ENCODE data around the gene EFHC1. TPM values are rescaled to one million over a fixed set of nuclear protein-coding genes. Genes with fewer than 3 reads are reported as not detected.

EFHC1 gene
- total and polyA plus RNA-seq, 2 of the 13 experiments (the other 11 are each of a cell fraction or from before 2014, with no cell fraction given) = 23.4 to 29.5 TPM

DNA sequence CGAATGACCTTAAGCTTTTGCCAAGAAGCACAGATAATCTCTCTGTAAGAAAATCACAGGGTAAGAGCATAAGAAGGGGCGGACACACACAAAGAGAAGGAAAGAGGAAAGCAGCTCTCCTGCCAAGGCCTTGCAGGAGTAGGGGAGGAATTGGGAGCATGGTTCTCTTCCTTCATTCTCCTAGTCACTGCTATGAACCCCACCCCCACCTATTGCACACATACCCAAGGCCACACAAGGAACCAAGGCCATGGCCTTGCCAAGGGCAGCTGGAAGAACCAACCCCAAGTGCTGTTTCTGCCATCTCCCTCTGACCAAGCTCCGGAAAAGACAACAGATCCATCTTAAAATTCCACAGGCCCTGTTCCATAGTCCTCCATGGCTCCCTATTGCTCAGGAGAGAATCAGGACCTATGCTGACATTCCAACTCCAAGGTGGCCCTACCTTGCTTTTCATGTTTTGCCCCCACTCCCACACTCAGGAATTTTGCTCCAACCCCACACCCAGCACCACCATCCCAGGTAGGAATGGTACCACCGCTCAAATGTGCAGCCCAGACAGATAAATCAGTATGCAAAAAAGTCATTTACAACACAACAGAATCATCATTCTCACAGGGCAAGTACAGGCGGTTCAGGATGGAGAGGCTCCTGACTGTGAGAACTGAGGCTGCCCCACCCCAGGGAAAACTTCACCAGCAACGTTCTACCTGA lies 125.4 kb downstream of the EFHC1 start (continued):
- TF ChIP-seq ZFP82 (CRISPR knock-in tag; IDR thresholded peaks at IDR 0.05; ENCODE audit: borderline replicate concordance) = no peak
- TF ChIP-seq SALL1 (CRISPR knock-in tag; IDR thresholded peaks at IDR 0.05) = peak; percentile 64; the same call in 1 of the 2 replicates
- TF ChIP-seq ZMYM4 (CRISPR knock-in tag; IDR thresholded peaks at IDR 0.05) = no peak
- TF ChIP-seq, protein P1, sequence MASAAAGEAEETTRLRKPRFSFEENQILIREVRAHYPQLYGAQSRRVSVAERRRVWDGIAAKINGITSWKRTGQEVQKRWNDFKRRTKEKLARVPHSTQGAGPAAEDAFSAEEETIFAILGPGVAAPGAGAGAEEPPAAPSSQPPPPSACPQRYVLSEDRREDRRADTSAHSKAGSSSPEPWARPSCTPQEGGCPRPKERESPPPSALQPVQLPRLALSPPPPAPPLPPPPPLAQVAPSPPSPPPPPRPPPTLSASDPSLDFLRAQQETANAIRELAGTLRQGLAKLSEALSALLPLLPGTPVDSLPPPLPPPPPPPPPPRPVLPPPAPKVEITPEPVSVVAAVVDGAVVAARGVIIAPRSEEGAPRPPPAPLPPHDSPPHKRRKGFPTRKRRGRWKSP (CRISPR knock-in tag; IDR thresholded peaks at IDR 0.05) = no peak
- no peak for TF ChIP-seq RFXAP (CRISPR knock-in tag; IDR thresholded peaks at IDR 0.05; ENCODE audit: borderline replicate concordance)
- TF ChIP-seq TCF12 (IDR thresholded peaks at IDR 0.05) = no peak
- TF ChIP-seq TCF12 (CRISPR knock-in tag; IDR thresholded peaks at IDR 0.05) = no peak
- TF ChIP-seq, protein P2, sequence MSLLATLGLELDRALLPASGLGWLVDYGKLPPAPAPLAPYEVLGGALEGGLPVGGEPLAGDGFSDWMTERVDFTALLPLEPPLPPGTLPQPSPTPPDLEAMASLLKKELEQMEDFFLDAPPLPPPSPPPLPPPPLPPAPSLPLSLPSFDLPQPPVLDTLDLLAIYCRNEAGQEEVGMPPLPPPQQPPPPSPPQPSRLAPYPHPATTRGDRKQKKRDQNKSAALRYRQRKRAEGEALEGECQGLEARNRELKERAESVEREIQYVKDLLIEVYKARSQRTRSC (CRISPR knock-in tag; IDR thresholded peaks at IDR 0.05; ENCODE audit: low read depth) = no peak
- TF ChIP-seq, protein P3, sequence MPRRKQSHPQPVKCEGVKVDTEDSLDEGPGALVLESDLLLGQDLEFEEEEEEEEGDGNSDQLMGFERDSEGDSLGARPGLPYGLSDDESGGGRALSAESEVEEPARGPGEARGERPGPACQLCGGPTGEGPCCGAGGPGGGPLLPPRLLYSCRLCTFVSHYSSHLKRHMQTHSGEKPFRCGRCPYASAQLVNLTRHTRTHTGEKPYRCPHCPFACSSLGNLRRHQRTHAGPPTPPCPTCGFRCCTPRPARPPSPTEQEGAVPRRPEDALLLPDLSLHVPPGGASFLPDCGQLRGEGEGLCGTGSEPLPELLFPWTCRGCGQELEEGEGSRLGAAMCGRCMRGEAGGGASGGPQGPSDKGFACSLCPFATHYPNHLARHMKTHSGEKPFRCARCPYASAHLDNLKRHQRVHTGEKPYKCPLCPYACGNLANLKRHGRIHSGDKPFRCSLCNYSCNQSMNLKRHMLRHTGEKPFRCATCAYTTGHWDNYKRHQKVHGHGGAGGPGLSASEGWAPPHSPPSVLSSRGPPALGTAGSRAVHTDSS (CRISPR knock-in tag; conservative IDR thresholded peaks at IDR 0.05) = no peak
- TF ChIP-seq, protein P4, sequence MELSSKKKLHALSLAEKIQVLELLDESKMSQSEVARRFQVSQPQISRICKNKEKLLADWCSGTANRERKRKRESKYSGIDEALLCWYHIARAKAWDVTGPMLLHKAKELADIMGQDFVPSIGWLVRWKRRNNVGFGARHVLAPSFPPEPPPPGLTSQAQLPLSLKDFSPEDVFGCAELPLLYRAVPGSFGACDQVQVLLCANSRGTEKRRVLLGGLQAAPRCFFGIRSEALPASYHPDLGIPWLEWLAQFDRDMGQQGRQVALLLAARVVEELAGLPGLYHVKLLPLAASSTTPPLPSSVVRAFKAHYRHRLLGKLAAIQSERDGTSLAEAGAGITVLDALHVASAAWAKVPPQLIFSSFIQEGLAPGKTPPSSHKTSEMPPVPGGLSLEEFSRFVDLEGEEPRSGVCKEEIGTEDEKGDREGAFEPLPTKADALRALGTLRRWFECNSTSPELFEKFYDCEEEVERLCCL (CRISPR knock-in tag; IDR thresholded peaks at IDR 0.05; ENCODE audit: borderline replicate concordance) = no peak
- TF ChIP-seq ZNF660 (CRISPR knock-in tag; IDR thresholded peaks at IDR 0.05; ENCODE audit: borderline replicate concordance, low read depth) = no peak
- TF ChIP-seq, protein P5, sequence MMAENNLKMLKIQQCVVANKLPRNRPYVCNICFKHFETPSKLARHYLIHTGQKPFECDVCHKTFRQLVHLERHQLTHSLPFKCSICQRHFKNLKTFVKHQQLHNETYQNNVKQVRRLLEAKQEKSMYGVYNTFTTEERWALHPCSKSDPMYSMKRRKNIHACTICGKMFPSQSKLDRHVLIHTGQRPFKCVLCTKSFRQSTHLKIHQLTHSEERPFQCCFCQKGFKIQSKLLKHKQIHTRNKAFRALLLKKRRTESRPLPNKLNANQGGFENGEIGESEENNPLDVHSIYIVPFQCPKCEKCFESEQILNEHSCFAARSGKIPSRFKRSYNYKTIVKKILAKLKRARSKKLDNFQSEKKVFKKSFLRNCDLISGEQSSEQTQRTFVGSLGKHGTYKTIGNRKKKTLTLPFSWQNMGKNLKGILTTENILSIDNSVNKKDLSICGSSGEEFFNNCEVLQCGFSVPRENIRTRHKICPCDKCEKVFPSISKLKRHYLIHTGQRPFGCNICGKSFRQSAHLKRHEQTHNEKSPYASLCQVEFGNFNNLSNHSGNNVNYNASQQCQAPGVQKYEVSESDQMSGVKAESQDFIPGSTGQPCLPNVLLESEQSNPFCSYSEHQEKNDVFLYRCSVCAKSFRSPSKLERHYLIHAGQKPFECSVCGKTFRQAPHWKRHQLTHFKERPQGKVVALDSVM (CRISPR knock-in tag; IDR thresholded peaks at IDR 0.05) = no peak
- TF ChIP-seq ZNF709 (CRISPR knock-in tag; IDR thresholded peaks at IDR 0.05) = peak; percentile 50; the same call in 1 of the 2 replicates
- no peak for TF ChIP-seq ZNF124 (CRISPR knock-in tag; IDR thresholded peaks at IDR 0.05)
- 0 out of 2 replicates have a peak, but pooled peaks have one; percentile 21 for TF ChIP-seq ETV5 (CRISPR knock-in tag; IDR thresholded peaks at IDR 0.05; ENCODE audit: borderline replicate concordance)
- TF ChIP-seq, protein P6, sequence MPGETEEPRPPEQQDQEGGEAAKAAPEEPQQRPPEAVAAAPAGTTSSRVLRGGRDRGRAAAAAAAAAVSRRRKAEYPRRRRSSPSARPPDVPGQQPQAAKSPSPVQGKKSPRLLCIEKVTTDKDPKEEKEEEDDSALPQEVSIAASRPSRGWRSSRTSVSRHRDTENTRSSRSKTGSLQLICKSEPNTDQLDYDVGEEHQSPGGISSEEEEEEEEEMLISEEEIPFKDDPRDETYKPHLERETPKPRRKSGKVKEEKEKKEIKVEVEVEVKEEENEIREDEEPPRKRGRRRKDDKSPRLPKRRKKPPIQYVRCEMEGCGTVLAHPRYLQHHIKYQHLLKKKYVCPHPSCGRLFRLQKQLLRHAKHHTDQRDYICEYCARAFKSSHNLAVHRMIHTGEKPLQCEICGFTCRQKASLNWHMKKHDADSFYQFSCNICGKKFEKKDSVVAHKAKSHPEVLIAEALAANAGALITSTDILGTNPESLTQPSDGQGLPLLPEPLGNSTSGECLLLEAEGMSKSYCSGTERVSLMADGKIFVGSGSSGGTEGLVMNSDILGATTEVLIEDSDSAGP (CRISPR knock-in tag; IDR thresholded peaks at IDR 0.05; ENCODE audit: borderline replicate concordance) = peak; percentile 44; the same call in 1 of the 2 replicates
- TF ChIP-seq ZNF781 (CRISPR knock-in tag; IDR thresholded peaks at IDR 0.05; ENCODE audit: borderline replicate concordance, not compliant biosample characterization) = no peak
- no peak for TF ChIP-seq ZFP36L1 (CRISPR knock-in tag; IDR thresholded peaks at IDR 0.05)
